HL-60 (cell line): ENCODE data around the gene RPS16.

Source experiments
- CTCF ChIP-seq: IDR thresholded peaks from one replicate; pipeline ENCODE4 v1.5.1; 2011; ENCODE audit warnings: low read length, control low read depth, inconsistent platforms; ENCODE audit not compliant: insufficient read depth
- POLR2AphosphoS5 ChIP-seq: IDR thresholded peaks from 2 replicates; pipeline ENCODE4 v1.6.1; 2012; ENCODE audit warnings: low read depth
- REST ChIP-seq: IDR thresholded peaks from 2 replicates; pipeline ENCODE4 v1.6.1; 2012; ENCODE audit warnings: low read depth; ENCODE audit not compliant: insufficient replicate concordance
- SPI1 ChIP-seq: IDR thresholded peaks from 2 replicates; pipeline ENCODE4 v1.6.1; 2012; ENCODE audit warnings: low read depth, mild to moderate bottlenecking, borderline replicate concordance

GRCh38 chr19:39413911-39414608 is 21.7 kb downstream of the RPS16 start:
- TF ChIP-seq CTCF = no peak
- no peak for TF ChIP-seq POLR2AphosphoS5
- TF ChIP-seq REST = no peak
- no peak for TF ChIP-seq SPI1
